Measurements from ENCODE around the gene CASZ1.

CASZ1 gene

GRCh38 chr1:10744029-10744428 lies 52.4 kb downstream of the CASZ1 start:
- no peak for DNase-seq

- no peak for DNase-seq
These were observed 54.8 kb downstream of the CASZ1 start for GRCh38 chr1:10741696-10742095.

DNA sequence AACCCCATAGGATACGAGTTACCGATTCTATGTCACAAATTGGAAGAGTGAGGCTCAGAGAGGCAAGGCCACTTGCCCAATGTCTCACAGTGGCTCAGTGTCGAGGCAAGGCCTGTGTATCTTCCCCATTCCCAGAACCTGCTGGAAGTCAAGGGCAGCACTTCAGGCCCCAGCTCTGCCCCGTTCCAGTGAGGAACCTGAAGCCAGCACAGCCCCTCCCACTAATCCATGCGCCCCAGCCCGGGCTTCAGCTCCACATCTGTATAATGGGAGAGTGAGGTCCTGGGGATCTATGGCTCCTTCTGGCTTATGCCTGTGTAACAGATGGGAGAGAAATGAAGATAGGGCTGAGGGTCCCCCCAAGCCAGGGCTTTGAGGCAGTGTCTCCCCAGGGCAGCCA lies 56.3 kb downstream of the CASZ1 start:
- DNase-seq: no peak

DNA sequence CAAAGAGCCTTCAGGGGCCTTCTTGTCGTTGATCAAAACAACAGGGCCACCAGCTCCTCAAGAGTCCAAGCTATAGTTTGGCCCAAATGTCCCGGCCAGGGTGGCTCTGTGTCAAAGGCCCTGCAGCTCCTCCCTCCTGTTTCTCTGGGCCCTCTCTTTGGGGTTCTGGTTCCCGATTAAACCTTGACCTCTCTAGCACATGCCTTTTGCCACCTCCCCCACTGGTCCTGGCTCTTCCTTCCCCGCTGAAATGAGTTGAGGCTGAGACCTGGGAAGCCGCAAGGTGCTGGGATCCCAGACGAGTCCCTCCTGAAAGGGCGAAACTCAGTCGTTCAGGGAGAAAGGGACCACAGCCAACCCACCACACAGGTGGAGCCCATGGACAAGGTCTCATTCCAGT lies 56.9 kb downstream of the CASZ1 start:
- no peak for DNase-seq

- DNase-seq: no peak
These were observed 58.1 kb downstream of the CASZ1 start for GRCh38 chr1:10738061-10739058.

- no peak for DNase-seq
These were observed 58.8 kb downstream of the CASZ1 start for GRCh38 chr1:10737651-10738050.

GRCh38 chr1:10736634-10737586 lies 59.5 kb downstream of the CASZ1 start:
- DNase-seq: no peak

GRCh38 chr1:10735563-10736305 lies 60.7 kb downstream of the CASZ1 start:
- DNase-seq: no peak

DNA sequence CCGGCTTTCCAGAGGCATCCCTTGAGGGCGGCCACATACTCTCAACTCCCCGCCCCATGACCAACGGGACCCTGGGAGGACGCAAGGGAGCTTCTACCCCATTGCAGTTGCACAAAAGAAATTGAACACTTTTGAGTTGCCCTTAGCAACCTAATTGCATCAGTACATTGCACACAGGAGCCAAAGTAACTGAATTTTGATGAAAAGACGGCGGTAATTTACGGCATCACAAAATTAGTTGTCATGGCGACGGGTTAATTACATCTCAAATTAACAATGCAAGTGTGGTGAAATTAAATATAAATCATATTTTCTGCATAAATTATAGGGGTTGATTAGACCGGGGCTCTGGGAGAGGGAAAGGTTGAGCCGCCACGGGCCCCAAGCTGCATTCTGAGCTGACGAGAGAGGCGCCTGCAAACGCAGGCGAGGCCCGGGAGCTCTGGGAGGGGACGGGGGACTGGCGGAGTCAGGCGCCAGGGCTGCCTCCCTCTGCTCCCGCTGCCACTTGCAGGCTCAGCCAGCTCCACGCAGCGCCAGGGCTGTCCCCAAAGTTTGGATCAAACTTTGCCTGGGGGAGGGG lies 61.4 kb downstream of the CASZ1 start:
- DNase-seq: no peak

DNA sequence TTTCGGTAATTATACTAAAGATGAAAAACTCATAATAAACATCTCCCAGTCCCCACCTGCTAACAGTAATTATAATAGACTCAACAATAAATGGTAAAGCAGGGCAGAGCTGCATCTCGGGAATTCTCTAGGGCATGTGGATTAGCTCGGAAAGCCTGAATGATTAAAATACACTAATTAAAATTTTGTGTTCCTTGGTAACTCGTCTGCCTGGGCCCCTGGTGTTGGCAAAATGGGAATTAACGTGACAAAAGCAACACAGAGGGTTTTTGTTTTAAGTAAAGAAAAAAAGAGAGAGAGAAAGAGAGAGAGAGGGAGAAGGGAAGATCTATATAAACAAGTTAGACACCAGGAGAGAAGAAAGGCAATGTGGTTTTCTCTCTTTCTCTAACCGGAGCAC lies 62.1 kb downstream of the CASZ1 start:
- DNase-seq: no peak

GRCh38 chr1:10733474-10734366 lies 62.7 kb downstream of the CASZ1 start:
- DNase-seq: no peak

DNA sequence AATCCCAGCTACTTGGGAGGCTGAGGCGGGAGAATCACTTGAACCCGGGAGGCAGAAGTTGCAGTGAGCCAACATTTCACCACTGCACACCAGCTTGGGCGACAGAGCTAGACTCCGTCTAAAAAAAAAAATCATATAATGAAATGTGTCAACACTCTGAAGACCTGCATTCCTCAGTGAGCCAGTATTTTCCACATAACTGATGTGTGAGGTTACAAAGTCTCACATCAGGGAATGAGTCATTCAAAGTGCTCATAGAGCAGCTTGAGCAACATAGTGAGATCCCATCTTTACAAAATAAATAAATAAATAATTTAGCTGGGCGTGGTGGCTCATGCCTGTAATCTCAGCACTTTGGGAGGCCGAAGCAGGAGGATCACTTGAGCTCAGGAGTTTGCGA lies 65.5 kb downstream of the CASZ1 start:
- no peak for DNase-seq

DNA sequence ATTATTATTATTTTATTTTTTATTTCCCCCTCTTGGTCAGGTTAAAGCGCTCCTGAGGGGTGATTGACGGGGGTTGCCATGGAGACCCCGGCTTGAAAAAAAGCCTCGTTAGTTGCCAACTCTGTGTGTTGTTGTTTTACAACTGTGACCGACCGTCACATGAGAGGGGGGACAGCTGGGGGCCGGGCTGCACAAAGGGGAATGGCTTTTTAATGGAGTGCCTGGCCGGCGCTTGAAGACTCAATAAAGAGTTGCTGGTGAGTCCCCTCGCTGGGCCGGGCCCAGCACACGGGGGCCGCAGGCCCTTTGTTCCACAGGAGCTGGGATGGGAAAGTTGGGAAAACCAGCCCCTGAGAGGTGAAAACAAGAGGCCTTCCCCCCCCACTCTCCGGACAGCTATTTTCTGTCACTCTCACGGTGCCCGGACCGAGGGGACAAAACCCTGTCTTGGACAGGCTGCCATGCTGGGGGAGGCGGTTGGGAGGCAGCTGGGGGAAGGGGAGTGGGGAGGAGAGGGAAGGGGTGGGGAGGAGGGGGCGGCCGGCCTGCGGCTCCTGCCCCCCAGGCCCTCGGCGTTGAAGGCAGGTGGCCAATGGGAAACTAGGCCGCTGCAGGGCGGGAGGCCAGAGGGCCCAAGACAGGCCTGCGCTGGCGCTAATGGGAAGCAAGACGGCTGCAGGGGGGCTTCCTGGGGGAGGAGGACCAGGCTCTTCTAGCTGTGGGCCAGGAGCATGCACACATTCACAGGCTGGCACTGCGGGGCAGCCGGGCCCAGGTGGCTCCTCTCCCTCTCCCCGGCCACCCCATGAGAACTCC lies 67.6 kb downstream of the CASZ1 start:
- DNase-seq: no peak

- no peak for DNase-seq
These were observed 68.7 kb downstream of the CASZ1 start for GRCh38 chr1:10727751-10728232.

DNA sequence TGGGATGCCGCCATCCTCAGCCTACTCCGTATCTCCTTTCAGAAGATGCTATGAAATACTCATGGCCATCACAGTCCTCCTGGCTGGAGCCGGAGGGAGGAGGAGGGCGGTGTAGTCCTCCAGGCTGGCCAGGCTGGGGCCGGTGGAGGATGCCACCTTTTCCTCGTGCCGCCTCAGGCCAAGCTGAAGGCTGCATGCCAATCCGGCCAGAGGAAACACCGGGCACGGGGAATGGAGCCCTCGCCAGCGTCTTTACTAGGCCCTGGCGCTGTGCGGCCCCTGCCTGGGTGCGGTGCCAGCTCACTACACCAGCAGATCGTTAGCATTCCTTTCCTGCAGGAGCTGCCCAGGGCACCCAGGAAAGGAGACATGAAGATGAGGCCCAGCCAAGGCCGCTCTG lies 70.1 kb downstream of the CASZ1 start:
- no peak for DNase-seq

GRCh38 chr1:10724948-10725847 lies 71.2 kb downstream of the CASZ1 start:
- DNase-seq: no peak

GRCh38 chr1:10724511-10724910 lies 71.9 kb downstream of the CASZ1 start:
- no peak for DNase-seq

GRCh38 chr1:10724052-10724494 lies 72.4 kb downstream of the CASZ1 start:
- no peak for DNase-seq

DNA sequence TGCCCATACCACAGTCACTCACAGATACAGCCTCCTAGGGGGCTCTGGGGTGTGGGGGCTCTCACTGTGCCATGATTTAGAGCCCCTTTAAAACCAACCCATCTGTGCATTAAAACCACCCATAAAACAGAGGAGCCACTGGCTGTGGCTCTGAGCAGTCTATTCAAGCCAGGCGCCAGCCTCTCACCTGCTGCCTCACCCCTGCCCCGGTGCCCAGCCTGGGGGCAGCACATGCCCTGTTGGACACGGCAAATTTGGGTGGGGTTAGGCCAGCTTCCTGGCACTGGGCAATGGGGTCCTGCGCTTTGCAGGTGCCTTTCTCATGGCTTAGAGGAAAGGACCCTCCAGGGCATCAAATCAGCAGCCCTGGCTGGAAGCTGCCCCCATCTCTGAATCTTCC lies 73.1 kb downstream of the CASZ1 start:
- DNase-seq: no peak

Data from KG1 (cell line).